Measurements from ENCODE around the gene CAMK2N2. TPM values are rescaled to one million over a fixed set of nuclear protein-coding genes. Genes with fewer than 3 reads are reported as not detected.

Gene CAMK2N2
- not detected in 2 replicates for total RNA-seq

GRCh38 chr3:184261270-184261853 is at the start of gene CAMK2N2:
TSS of gene CAMK2N2 (minus strand) at chr3:184261553. CDS start at chr3:184261285, 268 bp downstream.

GRCh38 chr3:184298759-184299487 is 37.6 kb upstream of the CAMK2N2 start, which contains the start of gene PSMD2:
TSS of gene PSMD2 (plus strand) at chr3:184299241. CDS start at chr3:184299267, 26 bp downstream.

GRCh38 chr3:184275961-184276910 is 14.9 kb upstream of the CAMK2N2 start, which contains the start of gene ECE2:
TSS of gene ECE2 (plus strand) at chr3:184276022. CDS start at chr3:184276154, 132 bp downstream.

GRCh38 chr3:184249412-184250166 is 11.8 kb downstream of the CAMK2N2 start, which contains the start of gene EEF1AKMT4:
TSS of gene EEF1AKMT4 (plus strand) at chr3:184249672. CDS start at chr3:184249695, 23 bp downstream.

GRCh38 chr3:184248454-184249411 is 12.6 kb downstream of the CAMK2N2 start, which contains the start of gene ALG3:
TSS of gene ALG3 (minus strand) at chr3:184248962. CDS start at chr3:184248940, 22 bp downstream.

GRCh38 chr3:184229394-184230080 is 31.8 kb downstream of the CAMK2N2 start, which contains the start of gene VWA5B2:
TSS of gene VWA5B2 (plus strand) at chr3:184229585. CDS start at chr3:184230529, 944 bp downstream.

Other genes with a start within 250 kb of the CAMK2N2 start
- gene ABCC5, start 243.7 kb downstream of the CAMK2N2 start, total RNA-seq = 7.3 and 9.2 TPM in 2 replicates
- gene HTR3D, start 229.8 kb downstream of the CAMK2N2 start, total RNA-seq = not detected in 2 replicates
- gene HTR3C, start 208.5 kb downstream of the CAMK2N2 start, total RNA-seq = not detected in 2 replicates
- not detected in 2 replicates for gene HTR3E, start 164.5 kb downstream of the CAMK2N2 start, total RNA-seq
- 19.9 and 20.4 TPM in 2 replicates for gene EIF2B5, start 126.2 kb downstream of the CAMK2N2 start, total RNA-seq
- gene DVL3, start 106.2 kb downstream of the CAMK2N2 start, total RNA-seq = 25.9 and 41.8 TPM in 2 replicates
- 603 and 645 TPM in 2 replicates for gene AP2M1, start 86.7 kb downstream of the CAMK2N2 start, total RNA-seq
- 38.5 and 39.5 TPM in 2 replicates for gene ABCF3, start 75.4 kb downstream of the CAMK2N2 start, total RNA-seq
- not detected in 2 replicates for gene VWA5B2, start 32.0 kb downstream of the CAMK2N2 start, total RNA-seq
- 45.8 and 59.9 TPM in 2 replicates for gene ALG3, start 12.6 kb downstream of the CAMK2N2 start, total RNA-seq
- 5.3 and 5.5 TPM in 2 replicates for gene EEF1AKMT4, start 11.9 kb downstream of the CAMK2N2 start, total RNA-seq
- not detected in 2 replicates for gene ECE2, start 14.5 kb upstream of the CAMK2N2 start, total RNA-seq
- 686 and 752 TPM in 2 replicates for gene PSMD2, start 37.7 kb upstream of the CAMK2N2 start, total RNA-seq
- gene EIF4G1, start 53.1 kb upstream of the CAMK2N2 start, total RNA-seq = 414 and 466 TPM in 2 replicates
- 21.9 and 34.2 TPM in 2 replicates for gene FAM131A, start 76.0 kb upstream of the CAMK2N2 start, total RNA-seq
- 4.6 and 6.3 TPM in 2 replicates for gene CLCN2, start 100.1 kb upstream of the CAMK2N2 start, total RNA-seq
- gene POLR2H, start 100.2 kb upstream of the CAMK2N2 start, total RNA-seq = 65.7 and 76.4 TPM in 2 replicates
- gene THPO, start 116.7 kb upstream of the CAMK2N2 start, total RNA-seq = not detected in 2 replicates
- gene CHRD, start 118.5 kb upstream of the CAMK2N2 start, total RNA-seq = 1.1 and 10.7 TPM in 2 replicates